Gastroesophageal sphincter (tissue), 3 donors: ENCODE results near the gene PDK3.

ENCODE experiments used
- EP300 ChIP-seq: sonication (generic); formaldehyde crosslinking; IDR thresholded peaks from one replicate; pipeline ENCODE4 v1.6.1; 2017; ENCODE audit warnings: antibody characterized with exemption, mild to moderate bottlenecking
- TF ChIP-seq, protein P1 (sequence below), 4 experiments: fragments of 200-600 bp in 2 of 4; fragments of 450-650 bp in 2 of 4; sonication (generic) in 1 of 4; IDR thresholded peaks; one replicate each; pipeline ENCODE4 v1.5.1; 2017 to 2019; ENCODE audit warnings: antibody characterized with exemption in 4 of 4, mild to moderate bottlenecking in 2 of 4, moderate library complexity in 2 of 4

DNA sequence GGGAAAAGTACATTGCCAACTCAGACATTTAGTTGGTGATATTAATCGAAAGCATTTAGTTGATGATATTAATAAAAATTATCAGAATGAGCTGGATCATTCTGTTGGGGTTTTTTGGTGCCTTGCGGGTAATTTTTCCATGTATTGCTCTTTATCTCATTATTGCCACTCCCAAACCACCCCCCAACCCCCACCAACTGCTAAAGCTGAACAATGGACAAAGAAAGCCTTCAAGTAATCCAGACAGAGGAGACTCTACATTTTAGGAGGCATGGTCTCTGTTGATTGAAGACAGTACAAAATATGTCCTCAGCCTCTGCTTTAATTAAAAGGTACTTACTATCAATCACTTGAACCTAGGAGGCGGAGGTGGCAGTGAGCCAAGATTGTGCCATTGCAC, 22.5 kb downstream of the PDK3 start:
- TF ChIP-seq, protein P1, sequence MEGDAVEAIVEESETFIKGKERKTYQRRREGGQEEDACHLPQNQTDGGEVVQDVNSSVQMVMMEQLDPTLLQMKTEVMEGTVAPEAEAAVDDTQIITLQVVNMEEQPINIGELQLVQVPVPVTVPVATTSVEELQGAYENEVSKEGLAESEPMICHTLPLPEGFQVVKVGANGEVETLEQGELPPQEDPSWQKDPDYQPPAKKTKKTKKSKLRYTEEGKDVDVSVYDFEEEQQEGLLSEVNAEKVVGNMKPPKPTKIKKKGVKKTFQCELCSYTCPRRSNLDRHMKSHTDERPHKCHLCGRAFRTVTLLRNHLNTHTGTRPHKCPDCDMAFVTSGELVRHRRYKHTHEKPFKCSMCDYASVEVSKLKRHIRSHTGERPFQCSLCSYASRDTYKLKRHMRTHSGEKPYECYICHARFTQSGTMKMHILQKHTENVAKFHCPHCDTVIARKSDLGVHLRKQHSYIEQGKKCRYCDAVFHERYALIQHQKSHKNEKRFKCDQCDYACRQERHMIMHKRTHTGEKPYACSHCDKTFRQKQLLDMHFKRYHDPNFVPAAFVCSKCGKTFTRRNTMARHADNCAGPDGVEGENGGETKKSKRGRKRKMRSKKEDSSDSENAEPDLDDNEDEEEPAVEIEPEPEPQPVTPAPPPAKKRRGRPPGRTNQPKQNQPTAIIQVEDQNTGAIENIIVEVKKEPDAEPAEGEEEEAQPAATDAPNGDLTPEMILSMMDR (IDR thresholded peaks at IDR 0.05), result no peak
- TF ChIP-seq EP300, result no peak
